Measurements from ENCODE around the gene LRG1.

The LRG1 gene

DNA sequence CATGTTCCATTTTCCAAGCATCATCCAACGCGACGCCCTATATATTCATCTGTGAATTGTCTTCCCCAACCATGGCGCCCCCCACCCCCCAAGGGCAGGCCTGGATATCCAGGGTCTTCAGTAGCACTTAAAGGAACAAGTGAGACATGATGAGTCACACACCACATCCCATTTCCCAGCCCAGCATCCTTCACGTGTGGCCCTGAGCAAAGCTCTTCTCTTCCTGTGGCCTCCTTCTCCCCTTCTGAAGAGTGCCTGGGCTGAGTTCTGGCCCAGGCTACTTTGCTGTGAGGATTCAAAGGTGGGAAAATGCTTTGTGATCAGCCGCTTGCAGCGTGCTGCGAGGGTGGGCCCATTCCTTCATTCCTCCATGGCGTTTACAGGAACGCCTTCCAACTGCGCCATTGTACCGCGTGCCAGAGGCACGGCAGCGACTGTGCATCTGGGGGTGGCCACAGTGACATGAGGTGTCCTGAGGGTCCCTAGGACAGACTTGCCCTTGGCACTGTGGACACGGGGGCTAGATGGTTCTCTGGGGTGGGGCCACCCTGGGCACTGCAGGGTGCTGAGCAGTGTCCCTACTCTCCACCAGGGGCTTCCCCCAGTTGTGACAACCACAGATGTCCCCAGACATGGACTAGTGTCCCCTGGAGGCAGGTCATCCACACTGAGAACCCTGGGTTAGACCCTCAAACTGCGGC, 33.2 kb downstream of the LRG1 start:
- no peak for DNase-seq

DNA sequence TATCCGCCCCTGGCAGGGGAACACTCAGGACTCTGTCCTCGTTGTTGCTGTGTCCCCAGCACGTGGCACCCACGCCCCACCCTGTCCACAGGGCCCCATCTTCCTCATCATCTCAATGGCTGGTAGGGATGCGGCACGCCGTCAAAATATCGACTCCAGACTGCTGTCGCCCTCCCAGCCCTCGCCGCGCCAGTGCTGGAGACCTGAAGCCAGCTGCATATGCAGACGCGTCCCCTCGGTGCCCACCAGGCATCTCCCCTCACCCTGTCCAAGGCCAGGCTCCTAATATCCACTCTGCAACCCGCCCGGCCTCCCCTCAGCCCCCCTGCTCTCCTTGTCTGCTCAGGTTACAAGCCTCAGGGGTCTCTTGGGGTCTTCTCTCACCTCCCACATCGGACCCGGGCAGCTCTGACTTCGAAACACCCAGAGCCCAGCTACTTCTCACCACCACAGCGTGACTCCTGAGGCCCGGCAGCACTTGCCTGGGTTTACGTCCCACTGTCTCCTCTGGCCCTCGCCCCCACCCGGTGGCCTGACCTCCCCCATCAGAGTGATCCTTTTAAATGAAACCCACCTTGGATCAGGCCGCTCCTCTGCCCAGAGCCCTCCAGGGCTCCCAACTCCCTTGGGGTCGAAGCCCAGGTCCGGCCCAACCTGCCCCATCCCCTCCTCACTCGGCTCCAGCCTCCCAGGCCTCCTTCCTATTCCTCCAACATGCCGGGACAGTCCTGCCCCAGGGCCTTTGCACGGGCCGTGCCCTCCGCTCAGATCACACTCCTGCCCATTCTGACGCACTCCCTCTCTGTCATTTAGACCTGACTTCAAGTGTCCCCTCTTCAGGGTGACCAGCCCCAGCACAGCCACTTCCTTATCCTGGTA, 34.0 kb downstream of the LRG1 start:
- DNase-seq, result no peak

DNA sequence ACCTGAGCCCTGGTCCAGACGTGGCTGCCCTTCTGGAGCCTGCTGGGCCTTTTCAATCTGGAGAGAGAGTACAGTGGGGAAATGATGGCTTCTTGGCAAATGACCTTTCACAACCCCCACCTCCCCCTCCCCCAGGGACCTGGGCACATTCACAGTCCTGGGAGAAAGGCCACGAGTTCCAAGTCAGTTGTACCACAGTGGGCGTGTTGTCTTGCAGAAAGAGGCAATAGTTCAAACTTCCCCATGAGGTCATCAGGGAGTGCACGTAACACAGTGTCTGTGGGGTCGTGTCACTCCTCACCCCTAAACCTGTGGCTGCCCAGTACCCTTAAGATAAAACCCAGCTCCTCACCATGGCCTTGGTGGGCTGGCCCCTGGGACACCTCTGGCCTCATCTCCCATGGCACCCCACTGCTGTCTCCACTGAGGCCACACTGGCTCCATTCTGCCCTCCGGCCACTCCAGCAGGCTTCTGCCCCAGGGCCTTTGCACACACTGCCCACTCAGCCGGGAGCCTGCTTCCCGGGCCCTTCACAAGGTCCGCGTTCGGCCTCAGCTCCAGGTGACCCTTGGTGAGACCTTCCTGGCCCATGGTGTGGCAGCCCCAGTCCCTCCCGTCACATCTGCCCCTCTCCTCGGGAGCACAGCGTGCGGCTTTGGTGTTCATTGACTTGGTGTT, 34.8 kb downstream of the LRG1 start:
- DNase-seq, result no peak

DNA sequence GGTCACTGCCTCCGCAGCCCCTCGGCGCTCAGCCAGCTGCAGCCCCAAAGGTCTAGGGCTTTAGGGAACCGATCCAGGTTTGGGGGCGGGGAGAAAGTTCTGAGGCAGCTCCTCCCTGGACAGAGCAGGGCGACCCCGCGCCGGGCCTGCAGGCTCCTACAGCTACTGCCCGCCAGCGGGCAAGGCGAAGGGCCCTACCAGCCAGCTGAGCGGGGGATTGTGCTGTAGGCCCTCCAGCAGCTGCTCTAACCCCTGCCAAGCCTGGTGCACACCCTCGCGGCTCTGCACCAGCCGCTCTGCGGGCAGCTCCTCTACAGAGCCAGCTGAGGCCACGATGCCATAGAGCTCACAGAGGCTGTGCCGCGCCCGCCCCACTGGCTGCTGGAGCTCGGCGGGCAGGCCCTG, 35.5 kb downstream of the LRG1 start:
- DNase-seq, result no peak

DNA sequence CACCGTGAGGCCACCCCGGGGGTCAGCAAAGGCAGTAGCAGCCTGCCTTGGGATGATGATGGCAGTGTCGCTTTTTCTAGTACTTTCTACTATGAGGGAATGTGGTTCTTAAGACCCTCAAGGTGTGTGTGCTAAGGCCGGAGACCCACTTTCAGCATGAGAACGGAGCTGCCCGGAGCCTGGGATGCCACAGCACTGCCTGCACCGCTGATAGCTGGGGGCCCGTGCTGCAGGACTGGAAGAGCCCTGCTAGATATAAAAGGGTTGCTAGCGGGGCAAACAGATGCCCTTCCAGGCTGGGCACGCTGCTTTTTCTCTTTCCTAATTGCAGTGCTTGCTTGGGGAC, 36.0 kb downstream of the LRG1 start:
- no peak for DNase-seq

DNA sequence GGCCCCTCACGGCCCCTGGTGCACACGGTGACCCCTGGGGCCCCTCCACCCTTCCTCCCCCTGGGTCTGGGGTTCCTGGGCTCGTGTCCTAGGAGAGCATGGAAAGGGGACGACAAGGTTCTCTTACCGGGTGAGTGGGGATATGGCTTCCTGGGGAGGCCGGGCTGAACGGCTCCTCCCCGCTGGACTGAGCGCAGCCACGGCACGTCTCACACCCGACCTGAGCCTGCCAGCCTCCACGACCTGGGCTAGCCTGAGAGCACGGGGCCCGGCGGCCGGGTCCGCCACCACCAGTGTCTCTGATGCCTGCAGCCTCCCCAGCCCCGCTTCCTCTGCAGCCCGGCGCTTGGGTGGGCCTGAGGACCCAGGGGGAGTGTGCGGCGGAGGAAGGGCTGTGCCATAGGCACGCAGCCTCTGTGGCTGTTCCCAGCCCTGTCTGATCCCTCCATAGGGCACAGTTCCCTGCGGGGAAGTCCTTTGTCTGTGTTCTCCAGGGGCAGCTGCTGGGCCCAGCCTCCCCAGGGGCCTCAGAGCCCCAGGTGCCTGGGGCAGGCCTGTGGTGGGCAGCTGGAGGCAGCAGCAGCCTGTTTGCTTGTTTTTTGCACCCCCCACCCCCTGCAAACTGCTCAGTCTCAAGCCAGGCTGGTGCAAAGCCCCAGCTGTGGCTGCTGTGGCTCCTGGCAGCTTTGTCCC, 36.6 kb downstream of the LRG1 start:
- no peak for DNase-seq

DNA sequence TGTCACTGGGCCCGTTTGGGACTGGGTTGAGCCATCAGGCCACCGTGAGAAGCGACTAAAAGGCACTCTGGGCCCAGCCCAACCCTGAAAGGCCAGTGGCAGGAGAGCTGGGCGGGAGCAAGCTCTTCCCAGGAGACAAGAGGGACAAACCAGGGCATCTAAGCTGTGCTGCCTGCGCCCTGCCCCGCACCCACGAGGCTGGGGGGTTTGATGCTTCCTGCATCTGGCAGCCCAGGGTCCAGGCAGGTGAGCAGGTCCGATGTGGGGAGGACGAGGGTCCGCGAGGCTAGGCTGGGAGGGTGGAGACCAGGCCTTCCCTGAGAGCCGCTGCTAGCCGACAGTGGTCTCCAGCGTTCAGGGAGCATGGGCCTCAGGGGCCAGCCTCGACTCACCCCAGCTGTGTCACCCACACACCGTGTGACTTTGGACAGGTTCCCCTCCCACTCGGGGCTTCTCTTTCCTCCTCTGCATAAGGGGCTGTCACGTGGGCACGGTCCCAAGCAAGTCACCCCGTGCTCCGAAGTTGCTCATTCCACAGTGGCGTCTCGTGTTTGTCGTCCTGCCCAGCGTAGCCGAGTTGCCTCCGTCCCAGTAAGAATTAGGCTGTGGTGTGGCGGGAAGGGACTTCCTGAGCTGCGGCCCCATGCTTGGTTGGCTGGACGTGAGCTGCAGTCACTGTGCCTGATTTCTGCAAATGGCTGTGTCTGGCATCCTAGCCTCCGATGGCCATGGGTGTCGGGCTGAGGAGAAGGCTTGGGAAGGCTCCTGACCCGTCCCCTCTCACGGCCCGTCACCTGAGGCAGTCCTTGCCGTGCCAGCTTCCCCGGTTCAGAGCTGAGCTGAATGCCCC, 37.3 kb downstream of the LRG1 start:
- no peak for DNase-seq

DNA sequence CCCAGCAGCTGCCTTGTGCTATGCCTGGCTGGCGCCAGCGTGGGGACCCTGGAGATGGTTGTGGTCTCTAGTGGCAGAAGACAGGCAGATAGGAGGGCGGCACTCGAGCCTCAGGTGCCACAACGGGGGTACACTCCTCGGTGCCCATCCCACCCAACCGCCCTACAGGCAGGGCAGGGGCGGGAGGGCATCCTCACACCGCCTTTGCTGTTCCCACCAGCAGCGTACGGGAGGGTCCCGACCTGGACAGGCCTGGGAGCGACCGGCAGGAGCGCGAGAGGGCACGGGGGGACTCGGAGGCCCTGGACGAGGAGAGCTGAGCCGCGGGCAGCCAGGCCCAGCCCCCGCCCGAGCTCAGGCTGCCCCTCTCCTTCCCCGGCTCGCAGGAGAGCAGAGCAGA, 38.1 kb downstream of the LRG1 start:
- DNase-seq, result no peak

DNA sequence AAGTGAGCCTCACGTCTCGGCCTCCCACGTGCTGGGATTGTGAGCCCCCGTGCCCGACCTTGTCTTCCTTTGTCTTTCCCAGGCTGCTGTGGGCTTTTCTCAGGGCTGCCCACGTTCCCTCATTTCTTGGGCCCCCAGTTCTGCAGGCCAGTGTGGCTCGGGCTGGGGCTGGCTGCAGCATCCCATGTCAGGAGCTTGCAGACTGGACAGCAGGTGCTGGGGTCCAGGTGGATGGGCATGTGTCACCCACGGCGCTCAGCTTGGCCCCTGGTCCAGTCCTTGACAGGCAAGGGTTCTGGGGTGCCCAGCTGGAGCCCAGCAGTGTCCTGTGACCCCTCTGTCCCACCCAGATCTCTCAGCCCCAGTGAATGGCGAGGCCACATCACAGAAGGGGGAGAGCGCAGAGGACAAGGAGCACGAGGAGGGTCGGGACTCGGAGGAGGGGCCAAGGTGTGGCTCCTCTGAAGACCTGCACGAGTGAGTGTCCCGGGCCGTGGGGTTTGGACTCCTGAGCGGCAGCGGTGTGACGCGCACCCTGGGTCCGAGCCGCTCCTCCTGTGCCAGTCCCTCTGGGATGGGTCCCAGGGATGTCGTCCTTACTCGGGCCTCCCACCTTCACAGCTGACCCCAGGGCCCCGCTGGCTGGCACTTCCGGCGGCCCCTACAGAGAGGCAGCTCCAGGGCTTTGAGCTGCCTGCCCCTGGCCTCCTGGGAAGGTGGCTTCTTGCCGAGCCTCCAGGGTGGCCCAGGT, 38.8 kb downstream of the LRG1 start:
- DNase-seq, result no peak

DNA sequence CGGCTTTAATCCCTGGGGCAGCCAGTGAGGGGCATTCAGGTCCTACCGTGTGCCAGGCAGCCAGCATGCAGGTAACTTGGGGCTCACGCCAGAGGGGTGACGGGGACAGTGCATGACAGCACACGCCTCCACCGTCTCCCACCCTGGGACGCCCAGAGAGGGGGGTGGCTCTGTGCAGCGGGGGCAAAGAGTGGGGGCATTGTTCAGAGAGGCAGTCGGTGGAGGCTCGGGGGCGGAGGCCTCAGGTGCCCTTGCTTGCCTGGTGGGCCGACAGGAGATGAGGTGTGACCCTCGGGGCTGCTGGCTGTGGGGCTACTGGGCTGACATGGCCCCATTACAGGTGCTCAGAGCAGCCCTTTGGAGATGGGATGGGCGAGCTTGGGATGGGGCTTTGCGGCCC, 40.0 kb downstream of the LRG1 start:
- DNase-seq, result no peak

DNA sequence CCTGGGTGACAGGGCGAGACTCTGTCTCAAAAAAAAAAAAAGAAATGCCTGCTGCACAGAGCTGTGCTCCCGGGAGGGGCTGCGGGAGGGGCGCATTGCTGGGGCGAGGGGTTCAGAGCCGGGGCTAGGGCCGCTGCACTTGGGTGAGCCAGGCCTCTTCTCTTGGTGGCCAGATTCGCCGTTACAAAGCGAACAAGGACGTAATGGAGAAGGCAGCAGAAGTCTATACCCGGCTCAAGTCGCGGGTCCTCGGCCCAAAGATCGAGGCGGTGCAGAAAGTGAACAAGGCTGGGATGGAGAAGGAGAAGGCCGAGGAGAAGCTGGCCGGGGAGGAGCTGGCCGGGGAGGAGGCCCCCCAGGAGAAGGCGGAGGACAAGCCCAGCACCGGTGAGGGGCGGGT, 40.5 kb downstream of the LRG1 start:
- DNase-seq, result no peak

DNA sequence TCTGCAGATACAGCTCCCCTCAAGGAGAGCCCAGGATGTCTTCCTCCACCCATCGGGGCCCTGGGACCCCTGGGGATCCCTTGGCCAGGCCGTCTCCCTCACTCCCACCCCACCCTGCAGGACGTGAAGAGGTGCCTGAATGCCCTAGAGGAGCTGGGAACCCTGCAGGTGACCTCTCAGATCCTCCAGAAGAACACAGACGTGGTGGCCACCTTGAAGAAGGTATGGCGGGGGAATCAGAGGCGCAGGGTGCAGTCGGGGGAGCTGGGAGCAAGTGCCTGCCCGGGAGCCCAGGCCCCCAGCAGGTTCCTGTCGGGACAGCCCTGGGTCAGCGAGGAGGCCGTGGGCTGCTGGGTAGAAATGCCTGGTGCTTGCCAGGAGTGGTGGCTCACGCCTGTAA, 41.1 kb downstream of the LRG1 start:
- no peak for DNase-seq

DNA sequence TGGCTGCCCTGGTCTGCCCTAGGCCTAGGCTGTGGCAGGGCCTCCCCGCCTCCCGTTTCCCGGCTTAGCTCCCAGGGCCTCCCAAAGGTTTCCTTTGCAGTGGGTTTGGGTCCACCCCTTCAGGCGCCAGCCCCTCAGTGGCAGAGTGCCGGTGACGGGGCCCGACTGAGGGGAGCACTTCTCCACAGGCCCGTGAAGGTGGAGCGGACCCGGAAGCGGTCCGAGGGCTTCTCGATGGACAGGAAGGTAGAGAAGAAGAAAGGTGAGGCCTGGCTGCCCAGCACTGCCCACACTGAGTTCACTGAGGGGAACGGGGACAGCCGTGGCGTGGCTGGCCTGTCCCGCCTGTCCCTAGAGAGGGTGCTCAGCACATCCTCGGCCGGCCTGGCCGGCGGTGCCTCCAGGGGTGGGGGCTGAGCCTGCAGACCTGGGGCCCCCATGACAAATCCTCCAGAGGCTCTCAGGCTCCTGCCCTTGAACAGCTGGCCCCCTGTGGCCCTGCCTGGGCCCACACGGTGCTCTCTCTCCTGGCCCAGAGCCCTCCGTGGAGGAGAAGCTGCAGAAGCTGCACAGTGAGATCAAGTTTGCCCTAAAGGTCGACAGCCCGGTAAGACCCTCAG, 42.0 kb downstream of the LRG1 start:
- DNase-seq, result no peak

DNA sequence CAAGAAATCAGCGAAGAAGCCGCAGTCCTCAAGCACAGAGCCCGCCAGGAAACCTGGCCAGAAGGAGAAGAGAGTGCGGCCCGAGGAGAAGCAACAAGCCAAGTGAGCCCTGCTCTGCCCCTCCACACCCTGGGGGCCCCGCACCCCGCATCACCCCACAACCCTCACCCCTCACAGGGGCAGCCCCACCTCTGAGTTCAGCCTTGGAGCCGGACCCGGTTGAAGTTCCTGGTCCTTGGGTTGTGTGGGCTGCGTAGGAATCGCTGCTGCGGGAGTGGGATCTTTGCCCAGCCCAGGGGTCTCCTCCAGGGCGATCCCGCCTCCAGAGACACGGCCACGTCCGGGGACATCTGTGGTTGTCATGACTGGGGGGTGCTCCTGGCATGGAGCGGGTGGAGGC, 43.5 kb downstream of the LRG1 start:
- no peak for DNase-seq

DNA sequence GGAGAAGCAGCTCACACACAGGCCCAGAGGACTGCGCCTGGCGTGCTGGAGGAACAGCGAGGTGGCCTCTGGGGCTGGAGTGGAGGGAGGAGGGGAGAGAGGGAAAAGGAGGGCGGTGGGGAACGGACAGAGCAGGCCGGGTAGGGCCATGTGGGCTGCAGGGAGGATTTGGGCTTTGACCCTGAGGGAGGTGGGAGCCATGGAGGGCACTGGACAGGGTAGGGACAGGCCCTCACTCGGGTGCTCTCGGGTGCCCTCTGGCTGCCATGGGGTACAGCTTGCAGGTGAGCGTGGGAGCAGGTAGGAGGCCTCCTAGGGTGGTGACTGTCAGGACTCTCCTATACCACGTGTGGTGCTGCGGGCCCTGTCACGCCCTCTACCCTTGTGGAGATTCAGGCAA, 44.4 kb downstream of the LRG1 start:
- DNase-seq, result no peak

DNA sequence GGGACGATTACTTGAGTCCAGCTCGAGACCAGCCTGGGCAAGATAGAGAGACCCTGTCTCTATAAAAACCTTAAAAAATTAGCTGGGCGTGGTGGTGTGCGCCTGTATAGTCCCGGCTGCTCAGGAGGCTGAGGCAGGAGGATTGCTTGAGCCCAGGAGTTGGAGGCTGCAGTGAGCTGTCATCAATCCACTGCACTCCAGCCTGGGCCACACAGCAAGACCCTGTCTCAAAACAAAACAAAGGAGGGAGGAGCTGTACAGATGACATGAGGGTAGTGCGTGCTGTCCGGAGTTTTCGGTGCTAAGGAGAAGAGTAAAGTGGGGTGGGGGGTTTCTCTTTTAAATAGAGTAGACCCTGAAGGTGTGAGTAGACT, 45.2 kb downstream of the LRG1 start:
- DNase-seq, result no peak

DNA sequence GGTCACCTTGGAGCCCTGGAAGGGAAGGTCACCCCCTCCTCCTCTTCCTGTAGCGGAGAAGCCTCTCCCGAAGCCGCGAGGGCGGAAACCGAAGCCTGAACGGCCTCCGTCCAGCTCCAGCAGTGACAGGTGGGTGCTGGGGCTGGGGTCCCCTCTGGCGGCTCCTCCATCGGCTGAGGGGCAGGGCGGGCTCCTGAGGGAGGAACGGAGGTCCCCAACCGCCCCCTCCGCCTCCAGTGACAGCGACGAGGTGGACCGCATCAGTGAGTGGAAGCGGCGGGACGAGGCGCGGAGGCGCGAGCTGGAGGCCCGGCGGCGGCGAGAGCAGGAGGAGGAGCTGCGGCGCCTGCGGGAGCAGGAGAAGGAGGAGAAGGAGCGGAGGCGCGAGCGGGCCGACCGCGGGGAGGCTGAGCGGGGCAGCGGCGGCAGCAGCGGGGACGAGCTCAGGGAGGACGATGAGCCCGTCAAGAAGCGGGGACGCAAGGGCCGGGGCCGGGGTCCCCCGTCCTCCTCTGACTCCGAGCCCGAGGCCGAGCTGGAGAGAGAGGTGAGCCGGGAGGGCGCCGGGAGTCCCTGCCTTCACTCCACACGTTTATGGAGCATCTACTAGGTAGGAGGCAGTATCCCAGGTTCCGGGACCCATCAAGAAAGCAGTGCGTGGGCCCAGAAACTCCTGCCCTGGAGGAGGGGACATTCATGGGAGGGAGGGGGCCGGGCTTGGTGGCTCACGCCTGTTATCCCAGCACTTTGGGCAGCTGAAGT, 45.7 kb downstream of the LRG1 start:
- no peak for DNase-seq

DNA sequence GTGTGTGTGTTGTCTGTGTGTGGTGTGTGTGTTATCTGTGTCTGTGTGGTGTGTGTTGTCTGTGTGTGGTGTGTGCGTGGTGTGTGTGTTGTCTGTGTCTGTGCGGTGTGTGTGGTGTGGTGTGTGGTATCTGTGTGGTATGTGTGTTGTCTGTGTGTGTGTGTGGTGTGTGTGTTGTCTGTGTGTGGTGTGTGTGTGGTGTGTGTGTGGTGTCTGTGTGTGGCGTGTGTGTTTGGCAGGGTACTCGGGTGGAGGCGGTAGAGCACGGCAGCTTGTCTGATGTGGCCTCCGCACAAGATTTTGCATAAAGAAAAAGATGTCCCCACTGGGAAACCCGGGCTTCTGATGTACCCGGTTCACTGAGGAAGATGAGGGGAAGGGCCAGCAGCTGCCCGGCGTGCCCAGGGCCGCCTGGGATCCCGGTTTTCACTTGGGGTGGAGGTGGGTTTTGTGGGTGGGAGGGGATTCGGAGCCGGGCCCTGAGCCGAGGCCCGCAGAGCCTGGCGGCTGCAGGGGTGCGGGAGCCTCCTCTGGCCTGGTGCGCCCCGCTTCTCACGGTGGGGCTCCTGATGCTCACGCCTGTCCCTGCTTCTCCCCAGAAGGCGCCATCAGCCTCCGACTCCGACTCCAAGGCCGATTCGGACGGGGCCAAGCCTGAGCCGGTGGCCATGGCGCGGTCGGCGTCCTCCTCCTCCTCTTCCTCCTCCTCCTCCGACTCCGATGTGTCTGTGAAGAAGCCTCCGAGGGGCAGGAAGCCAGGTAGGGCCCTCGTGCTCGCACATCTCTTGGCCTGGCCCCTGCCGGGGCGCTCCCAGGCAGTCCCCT, 46.5 kb downstream of the LRG1 start:
- no peak for DNase-seq

DNA sequence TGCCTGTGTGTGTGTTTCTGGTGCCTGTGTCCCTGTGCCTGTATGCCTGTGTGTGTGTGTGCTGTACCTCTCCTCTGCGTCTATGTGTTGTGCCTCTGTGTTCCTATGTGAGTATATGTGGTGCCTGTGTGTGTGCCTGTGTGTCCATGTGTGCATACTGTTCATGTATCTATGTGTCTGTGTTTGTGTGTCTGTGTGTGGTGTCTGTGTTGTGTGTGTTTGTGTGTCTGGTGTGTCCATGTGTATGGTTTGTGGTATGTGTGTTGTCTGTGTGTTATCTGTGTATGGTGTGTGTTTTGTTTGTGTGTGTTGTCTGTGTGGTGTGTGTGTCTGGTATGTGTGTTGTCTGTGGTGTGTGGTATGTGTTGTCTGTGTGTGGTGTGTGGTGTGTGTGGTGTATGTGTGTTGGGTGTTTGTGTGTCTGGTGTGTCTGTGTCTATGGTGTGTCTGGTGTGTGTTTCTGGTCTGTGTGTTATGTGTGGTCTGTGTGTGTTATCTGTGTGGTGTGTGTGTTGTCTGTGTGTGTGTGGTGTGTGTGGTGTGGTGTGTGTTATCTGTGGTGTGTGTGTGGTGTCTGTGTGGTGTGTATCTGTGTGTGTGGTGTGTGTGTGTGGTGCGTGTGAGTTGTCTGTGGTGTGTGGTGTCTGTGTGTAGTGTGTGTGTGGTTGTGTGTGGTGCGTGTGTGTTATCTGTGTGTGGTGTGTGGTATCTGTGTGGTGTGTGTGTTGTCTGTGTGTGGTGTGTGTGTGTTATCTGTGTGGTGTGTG, 47.3 kb downstream of the LRG1 start:
- no peak for DNase-seq
